ACHN (cell line): ENCODE measurements around the gene TNFAIP3.
A peak's percentile ranks its signal among the peaks of the same experiment; 100 is the strongest.
"Not testable (repeated sequence)": the region's sequence is repeated elsewhere in the genome, so short reads cannot be mapped to it uniquely, and the experiment has no call there.

Experiments used
- DNase-seq: peaks from one replicate; pipeline ENCODE4 v3.0.0-alpha.2; 2015
- in situ Hi-C: cut with HindIII; loops from 2 replicates; pipeline ENCODE4 v1.10.0; 2017; ENCODE audit warnings: low sequenced_read_pairs, low pct_ligation_motif_present, low pct_unique_long_range_greater_than_20kb

The TNFAIP3 gene

DNA sequence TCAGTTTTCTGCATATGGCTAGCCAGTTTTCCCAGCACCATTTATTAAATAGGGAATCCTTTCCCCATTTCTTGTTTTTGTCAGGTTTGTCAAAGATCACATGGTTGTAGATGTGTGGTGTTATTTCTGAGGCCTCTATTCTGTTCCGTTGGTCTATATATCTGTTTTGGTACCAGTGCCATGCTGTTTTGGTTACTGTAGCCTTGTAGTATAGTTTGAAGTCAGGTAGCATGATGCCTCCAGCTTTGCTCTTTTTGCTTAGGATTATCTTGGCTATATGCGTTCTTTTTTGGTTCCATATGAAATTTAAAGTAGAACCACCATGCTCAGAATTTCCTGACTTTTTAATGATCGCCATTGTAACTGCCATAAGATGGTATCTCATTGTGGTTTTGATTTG, 19.2 kb downstream of the TNFAIP3 start:
- DNase-seq, in situ Hi-C loops: not testable (repeated sequence)

DNA sequence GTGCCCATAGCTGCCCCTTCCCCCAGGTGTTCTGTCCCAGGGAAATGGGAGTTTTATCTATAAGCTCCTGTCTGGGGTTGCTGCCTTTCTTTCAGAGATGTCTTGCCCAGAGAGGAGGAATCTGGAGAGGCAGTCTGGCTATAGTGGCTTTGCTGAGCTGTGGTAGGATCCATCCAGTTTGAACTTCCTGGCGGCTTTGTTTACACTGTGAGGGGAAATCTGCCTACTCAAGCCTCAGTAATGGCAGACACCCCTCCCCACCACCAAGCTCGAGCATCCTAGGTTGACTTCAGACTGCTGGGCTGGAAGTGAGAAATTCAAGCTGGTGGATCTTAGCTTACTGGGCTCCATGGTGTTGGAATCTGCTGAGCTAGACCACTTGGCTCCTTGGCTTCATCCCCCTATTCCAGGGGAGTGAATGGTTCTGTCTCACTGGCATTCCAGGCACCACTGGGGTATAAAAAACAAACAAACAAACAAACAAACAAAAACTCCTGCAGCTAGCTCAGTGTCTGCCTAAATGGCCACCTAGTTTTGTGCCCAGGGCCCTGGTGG, 24.0 kb downstream of the TNFAIP3 start:
- DNase-seq: no peak
- in situ Hi-C loops: no loop called here

DNA sequence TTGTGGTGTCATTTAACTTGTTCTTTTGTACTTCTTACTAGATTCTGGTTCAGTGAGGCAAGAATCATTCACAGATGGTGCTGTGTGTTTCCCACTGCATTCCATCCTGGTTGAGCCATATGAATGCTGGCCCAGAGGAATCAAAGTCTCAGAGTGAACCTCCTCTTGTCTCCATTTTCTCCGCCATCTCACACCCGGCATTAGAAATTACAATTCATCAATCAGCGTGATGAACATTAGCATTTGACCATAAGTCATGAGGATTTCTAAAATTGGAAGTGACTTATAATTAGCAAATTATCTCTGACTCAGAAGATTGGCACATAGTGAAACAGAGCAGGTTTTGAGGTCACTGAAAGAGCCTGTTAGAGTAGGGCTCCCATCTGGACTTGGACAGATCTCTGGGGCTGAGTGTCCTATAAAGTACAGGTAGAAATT, 25.2 kb downstream of the TNFAIP3 start:
- in situ Hi-C loops: no loop called here
- no peak for DNase-seq

DNA sequence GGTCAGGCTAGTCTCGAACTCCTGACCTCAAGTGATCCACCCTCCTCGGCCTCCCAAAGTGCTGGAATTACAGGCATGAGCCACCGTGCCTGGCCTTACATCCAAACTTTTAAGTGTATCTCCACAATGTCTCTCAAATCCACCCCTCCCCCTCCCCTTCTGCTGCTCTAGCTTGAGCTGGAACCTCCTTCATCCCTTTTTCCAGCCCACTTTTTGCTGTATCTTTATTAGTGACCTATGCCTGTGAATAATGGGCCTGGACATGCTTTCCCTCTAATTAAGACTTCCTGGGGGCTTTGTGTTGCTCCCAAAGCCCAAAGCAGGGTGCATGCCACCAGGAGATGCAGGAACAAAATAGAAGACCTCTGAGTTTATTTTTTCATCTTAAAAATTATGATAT, 26.1 kb downstream of the TNFAIP3 start:
- DNase-seq: no peak
- in situ Hi-C loops: no loop called here

DNA sequence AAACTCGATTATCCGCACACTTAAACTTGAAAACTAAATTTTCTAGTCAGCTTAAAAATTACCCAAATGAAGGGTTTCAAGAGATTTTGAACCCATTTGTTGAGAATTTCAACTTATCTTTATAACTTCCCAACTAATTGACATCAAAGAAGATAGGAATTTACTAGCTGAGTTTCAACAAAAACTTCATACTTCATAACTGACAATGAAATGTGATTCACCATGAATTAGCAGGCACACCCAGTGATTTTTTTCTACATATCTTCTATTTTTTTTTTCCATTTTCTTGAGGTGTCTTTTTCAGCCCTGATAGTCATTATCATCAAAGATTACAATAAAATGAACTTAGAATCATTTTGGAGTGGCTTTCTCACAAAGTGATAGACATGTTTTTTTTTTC, 26.7 kb downstream of the TNFAIP3 start:
- in situ Hi-C loops: no loop called here
- DNase-seq: no peak

DNA sequence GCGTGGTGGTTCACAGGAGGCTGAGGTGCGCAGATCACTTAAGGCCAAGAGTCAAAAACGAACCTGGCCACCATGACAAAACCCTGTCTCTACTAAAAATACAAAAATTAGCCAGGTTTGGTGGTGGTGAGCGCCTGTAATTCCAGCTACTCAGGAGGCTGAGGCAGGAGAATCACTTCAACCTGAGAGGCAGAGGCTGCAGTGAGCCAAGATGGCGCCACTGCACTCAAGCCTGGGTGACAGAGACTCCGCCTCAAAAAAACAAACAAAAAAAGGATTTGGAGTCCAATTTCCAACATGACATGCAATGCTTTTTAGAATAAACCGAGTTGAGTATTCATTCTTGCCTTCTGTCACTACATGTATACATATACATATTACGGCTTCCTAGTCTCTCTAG, 27.3 kb downstream of the TNFAIP3 start:
- DNase-seq, in situ Hi-C loops: not testable (repeated sequence)

DNA sequence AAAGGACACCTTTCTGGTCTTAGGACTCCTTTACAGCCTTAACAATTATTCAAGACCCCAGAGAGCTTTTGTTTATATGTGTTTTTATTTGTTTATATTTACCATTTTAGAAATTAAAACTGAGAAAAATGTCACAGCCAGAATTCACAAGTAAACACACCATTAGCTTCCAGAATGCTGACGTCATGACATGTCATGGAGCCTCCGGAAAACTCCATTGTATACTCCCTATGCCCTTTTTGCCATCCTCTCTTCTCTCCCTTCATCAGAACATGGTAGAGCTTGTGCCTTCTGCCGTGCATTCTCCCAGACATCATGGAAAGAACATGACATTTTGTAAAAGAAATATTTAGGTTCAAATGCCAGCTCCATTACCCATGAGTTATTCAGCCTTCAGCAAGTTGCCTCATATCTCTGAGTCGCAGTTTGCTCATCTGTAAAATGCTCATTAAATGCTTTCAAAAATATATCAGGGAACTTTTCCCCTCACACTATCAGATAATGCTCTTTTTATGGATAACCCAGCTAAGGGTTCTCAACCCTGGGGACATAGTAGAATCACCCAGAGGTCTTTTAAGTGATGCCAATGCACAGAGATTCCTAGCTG, 27.8 kb downstream of the TNFAIP3 start:
- DNase-seq: peak; percentile 37
- in situ Hi-C loops: no loop called here

DNA sequence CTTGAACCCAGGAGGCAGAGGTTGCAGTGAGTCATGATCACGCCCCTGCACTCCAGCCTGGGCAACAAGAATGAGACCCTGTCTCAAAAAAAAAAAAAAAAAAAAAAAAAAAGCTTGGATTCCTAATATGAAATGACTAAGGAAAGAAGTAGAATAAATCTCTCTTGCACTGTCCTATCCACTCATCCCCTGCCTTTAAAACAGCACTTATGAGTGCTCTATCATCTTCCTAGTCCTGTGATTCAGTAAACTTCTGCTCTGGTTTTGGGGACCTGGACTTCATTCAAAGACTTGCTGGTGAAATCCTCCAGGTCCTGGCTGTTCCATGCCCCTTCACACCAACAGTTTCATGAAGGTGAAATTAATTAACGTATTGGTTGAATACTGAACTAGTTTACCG, 29.6 kb downstream of the TNFAIP3 start:
- in situ Hi-C loops: no loop called here
- no peak for DNase-seq

DNA sequence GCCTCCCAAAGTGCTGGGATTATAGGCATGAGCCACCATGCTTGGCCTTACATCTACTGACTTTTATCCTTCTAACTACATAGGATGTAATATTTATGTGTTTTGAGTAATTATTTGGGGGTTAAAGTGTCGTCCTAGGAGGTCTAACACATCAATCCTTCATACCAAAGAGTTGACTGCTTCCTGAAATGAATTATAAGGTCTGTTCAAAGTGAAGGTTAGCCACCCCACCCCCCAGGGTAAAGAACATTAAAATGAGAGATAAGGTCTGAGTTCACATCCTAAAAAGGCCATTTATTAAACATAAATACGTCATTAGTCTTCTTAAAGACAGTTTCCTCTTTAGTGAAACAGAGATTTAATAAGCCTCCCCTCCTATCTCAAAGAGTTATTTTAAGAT, 33.8 kb downstream of the TNFAIP3 start:
- in situ Hi-C loops: no loop called here
- no peak for DNase-seq

DNA sequence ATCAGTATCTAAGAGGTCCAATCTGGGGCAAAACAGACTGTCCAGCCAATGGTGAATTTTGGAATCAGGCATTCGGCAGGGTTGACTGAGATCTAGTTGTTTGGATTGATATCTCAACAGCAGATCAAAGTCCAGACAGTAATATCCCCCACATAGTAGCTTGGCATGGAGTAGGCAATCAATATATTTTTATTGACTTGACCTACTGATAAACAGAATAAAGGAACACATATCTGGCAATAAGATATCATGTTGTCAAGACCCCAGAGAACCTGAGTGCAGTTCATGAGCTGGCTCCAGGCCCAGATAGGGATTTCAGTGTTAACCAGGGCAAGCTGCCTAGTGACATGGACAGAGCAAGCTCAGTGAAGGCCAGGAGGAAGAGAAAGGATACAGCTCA, 34.4 kb downstream of the TNFAIP3 start:
- DNase-seq: no peak
- in situ Hi-C loops: no loop called here

DNA sequence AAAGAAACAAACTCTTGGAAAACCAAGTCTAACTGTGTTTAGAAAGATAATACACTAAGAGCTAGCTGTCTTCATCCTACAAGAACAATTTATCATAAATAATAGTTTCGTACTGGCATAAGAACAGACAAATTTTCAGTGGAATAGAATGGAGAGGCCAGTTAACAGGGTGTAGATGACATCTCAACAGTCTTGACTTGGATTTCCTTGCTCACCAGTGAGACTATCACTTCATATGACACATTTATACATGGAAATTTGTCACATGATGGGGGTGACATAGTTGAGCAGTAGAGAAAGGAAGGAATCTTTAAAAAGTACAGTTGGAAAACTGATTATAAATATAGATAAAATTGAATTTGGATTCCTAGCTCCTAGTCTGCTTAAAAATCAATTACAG, 35.6 kb downstream of the TNFAIP3 start:
- in situ Hi-C loops: no loop called here
- DNase-seq: no peak

DNA sequence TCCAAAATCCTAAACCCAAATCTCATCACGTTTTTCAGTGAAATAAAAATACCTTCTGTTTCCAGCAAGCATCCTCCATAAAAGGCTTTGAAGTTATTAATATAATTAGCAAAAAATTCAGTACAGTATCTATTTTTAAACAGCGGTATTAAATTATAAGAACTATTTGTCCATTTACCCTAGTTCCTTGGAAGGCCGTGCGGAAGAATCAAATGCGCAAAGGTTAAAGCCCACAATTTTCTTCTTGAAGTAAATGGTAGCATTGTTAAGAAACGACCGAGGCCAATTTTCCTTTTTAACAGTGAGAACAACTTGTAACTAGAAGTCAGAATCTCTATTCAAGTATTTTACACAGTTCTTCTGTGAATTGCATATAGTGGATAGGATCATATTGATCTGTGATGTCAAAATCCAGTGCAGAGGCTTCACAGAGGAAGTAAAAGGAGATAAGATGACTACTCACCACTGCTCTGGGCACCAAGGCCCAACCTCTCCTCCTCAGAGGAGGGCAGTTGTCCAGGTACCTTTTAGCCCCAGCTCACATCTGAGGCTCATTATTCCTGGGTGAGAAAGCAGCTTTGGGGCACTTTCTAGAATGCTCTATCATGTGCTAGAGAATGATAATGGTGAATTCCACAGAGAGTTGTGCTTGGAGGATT, 36.3 kb downstream of the TNFAIP3 start:
- in situ Hi-C loops: no loop called here
- DNase-seq: no peak

DNA sequence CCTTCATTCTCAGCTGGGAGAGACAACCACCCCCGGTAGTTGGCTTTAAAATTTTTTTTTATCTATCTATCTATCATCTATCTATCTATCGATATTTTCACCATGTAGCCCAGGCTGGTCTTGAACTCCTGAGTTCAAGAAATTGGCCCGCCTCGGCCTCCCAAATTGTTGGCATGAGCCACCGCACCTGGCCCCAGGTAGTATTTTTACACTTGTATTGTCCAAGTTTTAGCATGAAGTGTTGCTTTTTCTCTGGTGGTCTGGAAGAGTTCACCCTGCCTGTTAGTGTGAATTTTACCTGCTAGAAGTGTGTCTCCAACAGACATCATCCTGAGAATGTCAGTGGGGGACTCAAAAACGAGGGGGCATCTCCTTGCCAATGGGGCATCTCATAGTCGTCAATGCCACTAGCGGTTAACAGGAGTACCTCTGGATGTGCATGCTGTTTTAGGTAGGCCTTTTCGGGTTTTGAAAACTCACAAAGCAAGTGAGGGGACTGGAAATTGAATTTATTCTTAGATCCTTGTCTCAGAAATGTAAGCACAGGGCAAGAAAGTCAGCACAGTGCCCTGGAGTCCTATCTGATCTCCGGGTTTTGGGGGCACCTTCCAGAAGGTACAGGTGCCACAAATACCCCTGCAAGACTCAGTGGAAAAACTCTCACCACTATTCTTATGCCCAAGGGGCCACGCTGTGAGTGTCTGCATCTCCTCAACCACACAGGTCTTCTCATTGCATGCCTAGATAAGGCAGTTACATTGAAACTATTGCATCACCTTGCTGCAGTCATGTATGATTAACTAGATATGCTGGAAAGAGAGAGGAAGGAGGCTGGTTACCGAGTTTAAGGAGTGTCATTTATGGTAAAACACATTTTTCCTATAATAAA, 37.1 kb downstream of the TNFAIP3 start:
- in situ Hi-C loops: no loop called here
- peak; percentile 72 for DNase-seq

DNA sequence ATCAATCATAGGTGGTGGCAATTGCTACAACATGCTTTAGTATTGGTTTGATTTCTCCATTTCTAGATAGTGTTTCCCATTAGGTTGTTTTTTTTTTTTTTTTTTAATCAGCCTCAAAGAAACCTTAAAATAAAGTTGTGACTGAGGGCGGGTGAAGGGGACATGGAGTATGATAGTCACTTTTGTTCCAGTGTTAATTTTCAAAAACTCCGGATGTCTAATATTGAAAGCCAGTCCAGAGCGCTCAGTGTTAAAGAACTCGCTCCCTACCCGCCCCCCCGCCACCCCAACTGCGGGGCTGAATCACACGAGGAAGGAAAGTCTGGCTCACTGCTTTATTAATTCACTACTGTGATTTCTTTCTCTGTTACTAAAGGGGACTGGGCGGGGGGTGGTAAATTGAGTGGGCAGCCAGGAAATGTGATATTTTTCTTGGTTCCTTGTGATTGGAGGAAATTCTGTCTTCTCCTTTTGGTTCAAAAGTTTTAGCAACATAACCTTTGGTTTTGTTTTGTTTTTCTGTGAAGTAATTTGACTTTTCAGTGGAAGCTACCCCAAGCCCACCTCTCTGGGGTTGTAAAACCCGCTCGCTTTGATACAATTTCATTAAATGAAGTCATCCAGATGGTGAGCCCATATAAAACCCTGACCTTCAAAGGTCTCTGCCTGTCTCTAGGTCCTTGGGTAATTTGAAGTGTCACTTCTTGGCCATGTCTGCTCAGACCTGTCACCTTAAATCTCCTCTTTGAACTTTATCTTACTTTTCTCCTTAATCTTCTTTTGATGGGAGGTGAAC, 38.0 kb downstream of the TNFAIP3 start:
- peak; percentile 55 for DNase-seq
- in situ Hi-C loops: no loop called here

DNA sequence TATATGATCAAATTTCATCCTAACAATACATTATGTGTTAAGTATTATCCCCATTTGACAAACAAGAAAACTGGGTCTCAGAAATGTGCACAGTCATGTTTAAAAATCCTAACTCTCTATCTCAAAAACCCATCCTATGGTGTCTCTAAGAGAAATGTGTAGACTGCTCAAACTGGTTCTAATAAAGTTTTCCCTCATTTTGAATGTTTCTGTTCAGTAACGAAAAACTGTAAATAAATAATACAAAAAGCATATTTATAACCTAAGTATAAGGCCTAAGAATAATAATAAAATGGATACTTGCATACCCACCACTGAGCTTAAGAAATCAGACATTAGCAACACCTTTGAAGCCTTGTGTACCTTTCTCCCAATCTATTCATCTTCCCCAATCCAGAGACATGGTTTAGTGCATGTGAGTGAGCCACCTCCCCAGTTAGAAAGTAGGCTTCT, 39.0 kb downstream of the TNFAIP3 start:
- no peak for DNase-seq
- in situ Hi-C loops: no loop called here

DNA sequence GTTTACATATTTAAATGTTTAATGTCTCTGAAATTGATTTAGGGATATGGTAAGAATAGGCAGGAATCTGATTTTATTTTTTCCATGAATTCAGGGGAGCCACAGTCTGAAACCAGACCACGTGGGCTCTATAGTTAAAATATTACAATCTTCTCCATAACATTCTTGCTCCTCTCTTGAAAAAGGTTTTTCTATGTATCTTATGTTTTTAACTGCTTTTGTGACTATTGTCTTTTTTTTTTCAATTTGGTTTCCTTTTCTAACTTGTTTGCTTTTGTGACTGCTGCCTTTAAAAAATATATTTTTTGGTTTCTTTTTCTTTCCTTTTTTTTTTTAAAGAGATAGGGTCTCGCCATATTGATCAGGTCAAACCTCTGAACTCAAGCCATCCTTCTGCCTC, 40.1 kb downstream of the TNFAIP3 start:
- in situ Hi-C loops: no loop called here
- no peak for DNase-seq

DNA sequence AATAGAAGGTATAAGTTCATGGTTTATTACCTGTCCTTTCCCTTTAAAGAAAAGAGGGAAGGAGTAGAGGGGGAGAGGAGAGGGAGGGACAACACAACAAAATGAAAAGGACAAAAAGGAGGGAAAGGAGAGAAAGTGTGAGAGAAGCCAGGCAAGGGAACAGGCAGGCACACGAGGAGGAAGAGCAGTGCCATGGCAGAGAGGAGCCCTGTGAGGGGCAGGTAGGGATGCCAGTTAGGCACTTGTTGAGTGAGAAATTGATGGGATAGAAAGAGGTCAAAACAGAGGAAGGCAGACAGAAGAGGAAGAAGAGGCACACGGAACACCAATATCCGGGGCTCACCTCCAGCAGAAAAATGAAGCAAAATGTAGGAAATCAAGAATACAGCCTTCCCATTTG, 42.5 kb downstream of the TNFAIP3 start:
- in situ Hi-C loops: no loop called here
- DNase-seq: no peak

DNA sequence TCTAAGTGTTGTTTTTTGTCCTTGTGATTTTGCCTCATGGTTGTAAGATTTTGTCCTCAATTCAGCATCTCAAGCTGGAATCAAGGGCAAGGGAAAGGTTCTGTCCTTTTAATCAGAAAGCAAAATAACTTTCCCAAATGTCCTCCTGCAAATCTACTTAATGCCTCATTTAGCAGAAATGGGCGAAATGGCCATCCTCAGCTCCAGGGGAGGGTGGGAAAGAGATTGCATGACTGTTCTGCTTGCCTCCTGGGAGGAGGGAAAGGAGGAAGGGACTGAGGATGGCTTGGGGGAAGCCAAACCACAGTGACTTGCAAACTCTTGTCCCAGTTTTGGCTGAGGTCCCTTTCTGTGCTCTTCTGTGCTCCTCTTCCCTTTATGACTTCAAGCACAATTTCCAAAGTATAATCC, 43.4 kb downstream of the TNFAIP3 start:
- in situ Hi-C loops: no loop called here
- DNase-seq: no peak
